Spleen (tissue), 7 donors: ENCODE measurements around the gene FCRL5.

Source experiments
- CTCF ChIP-seq, 11 experiments: fragments of 200-600 bp in 7 of 11; fragments of 450-650 bp in 4 of 11; sonication (generic) in 4 of 11; IDR thresholded peaks in 8 of 11; conservative IDR thresholded peaks in 3 of 11; 1 replicate in 7 of 11; 2 replicates in 4 of 11; pipeline versions ENCODE4 v1.4.0 to v1.8.0; 2016 to 2021; ENCODE audit warnings: antibody characterized with exemption in 11 of 11, inconsistent platforms in 4 of 11, mild to moderate bottlenecking in 1 of 11
- POLR2A ChIP-seq, 3 donors: fragments of 450-650 bp; IDR thresholded peaks; one replicate each; pipeline ENCODE4 v1.5.1; 2017; ENCODE audit warnings: antibody characterized with exemption in 3 of 3, mild to moderate bottlenecking in 1 of 3
- donor health status: DM: no; HTN: no; CAD: no; lungs with moderate emphysema.
- donor health status: DM: no; HTN: no; CAD: no.
- donor health status: DM: no; HTN: no; CAD: no.

- TF ChIP-seq CTCF (IDR thresholded peaks at IDR 0.05 in 8 of 11, conservative IDR thresholded peaks at IDR 0.05 in 3 of 11) = no peak
- no peak for TF ChIP-seq POLR2A (IDR thresholded peaks at IDR 0.05)
Observed at GRCh38 chr1:157517016-157517415, 35.3 kb downstream of the FCRL5 start.
